ENCODE data around the gene WDR4. TPM values are rescaled to one million over a fixed set of nuclear protein-coding genes. Genes with fewer than 3 reads are reported as not detected.

Gene WDR4
- total and polyA plus RNA-seq, 2 of the 4 experiments (the other 2 are of a cell fraction), result 11.3 to 20.8 TPM

GRCh38 chr21:42846221-42846620, 33.1 kb downstream of the WDR4 start:
- intact Hi-C loops (cut with micrococcal nuclease), result loop anchor here (10.0 kb wide), 1 partner anchor 1371 kb away; no protein-coding TSS in a partner anchor
- Histone ChIP-seq H3K9me1 (ENCODE audit: insufficient read depth, low read length) (no peaks in the 10 kb centered on the region), H3K4me3 (ENCODE audit: insufficient read depth, low read depth, low read length) (no peak overlapping the region), H3K9ac (ENCODE audit: low read depth, low read length) (no peak overlapping the region), H3K4me1 (ENCODE audit: control insufficient read depth, insufficient read depth, low read length) (no peaks in the 10 kb centered on the region), H2BK120ac (ENCODE audit: low read depth, low read length) (no peak overlapping the region), H3K27me3 (ENCODE audit: control insufficient read depth, insufficient read depth, low read length) (no peaks in the 10 kb centered on the region), H3K14ac (replicated peaks; ENCODE audit: low read depth, low read length) (no peak overlapping the region), H3K9me3 (ENCODE audit: control insufficient read depth, insufficient read depth, low read length) (no peaks in the 10 kb centered on the region), H3K23ac (ENCODE audit: low read depth, low read length) (no peak overlapping the region), H3K79me1 (ENCODE audit: low read depth in 1 of 2, low read length in 2 of 2) (peaks cover 4 to 16% of the 10 kb centered on the region in 2 experiments), H4K5ac (ENCODE audit: low read depth, low read length) (no peak overlapping the region), H2BK15ac (ENCODE audit: low read depth, low read length) (no peak overlapping the region), H4K20me1 (ENCODE audit: insufficient read depth, low read length) (peaks cover 23% of the 10 kb centered on the region), H4K91ac (ENCODE audit: insufficient read depth, low read depth, low read length) (no peak overlapping the region), H3K56ac (ENCODE audit: extremely low read depth, insufficient read depth, low read length) (no peak overlapping the region), H3K4me2 (ENCODE audit: low read depth, low read length) (no peak overlapping the region), H2AK9ac (replicated peaks; ENCODE audit: low read depth, low read length, poor library complexity) (no peak overlapping the region), H3K18ac (ENCODE audit: low read depth, low read length) (no peak overlapping the region), H3K4ac (ENCODE audit: low read depth, low read length) (no peak overlapping the region), H3K36me3 (ENCODE audit: control insufficient read depth, insufficient read depth, low read length) (peaks cover 53% of the 10 kb centered on the region), H2AFZ (replicated peaks; ENCODE audit: low read length, poor library complexity) (no peak overlapping the region), H4K8ac (ENCODE audit: low read depth in 2 of 2, low read length in 2 of 2) (no peak overlapping the region), H2BK20ac (ENCODE audit: low read depth, low read length) (no peak overlapping the region), H2AK5ac (ENCODE audit: low read depth, low read length) (no peak overlapping the region), H2BK5ac (ENCODE audit: low read depth, low read length, poor library complexity, severe bottlenecking) (no peak overlapping the region), H3K27ac (ENCODE audit: insufficient read depth, low read length) (no peak overlapping the region)
- in situ Hi-C loops (cut with MboI; ENCODE audit: low sequenced_read_pairs), result loop anchor here (25.0 kb wide), 1 partner anchor 684 kb away; no protein-coding TSS in a partner anchor
- ChIA-PET CTCF (no interaction called here), POLR2A (ENCODE audit: unreplicated experiment) (no interaction called here)
- ATAC-seq (ENCODE audit: low read depth) (no peak), DNase-seq (no peak)
- WGBS, 2 experiments (ENCODE audit: extremely low coverage in 2 of 2, insufficient read length in 1 of 2), result 94% methylated on average over 8 of the region's 10 CpGs; no CpG with 5 or more reads in 1 of the 2 experiments
- no TSS peak for BruUV-seq (replicated peaks)
- dilution Hi-C loops (cut with HindIII; ENCODE audit: low sequenced_read_pairs, unreplicated experiment), result no loop called here
- TF ChIP-seq USF2 (IDR thresholded peaks at IDR 0.05; ENCODE audit: low read depth, low read length) (no peak), MXI1 (IDR thresholded peaks at IDR 0.05; ENCODE audit: borderline replicate concordance, low read depth, low read length) (no peak), ELK1 (IDR thresholded peaks at IDR 0.05; ENCODE audit: borderline replicate concordance, low read depth, low read length) (no peak), BHLHE40 (IDR thresholded peaks at IDR 0.05; ENCODE audit: low read depth, low read length) (no peak), MAZ (IDR thresholded peaks at IDR 0.05; ENCODE audit: borderline replicate concordance, low read depth, low read length) (no peak), MAFK (IDR thresholded peaks at IDR 0.05; ENCODE audit: low read depth, low read length) (no peak), CTCF (conservative IDR thresholded peaks at IDR 0.05; ENCODE audit: low read depth, low read length) (no peak), FOS (IDR thresholded peaks at IDR 0.05; ENCODE audit: low read depth, low read length) (no peak), POLR2A (IDR thresholded peaks at IDR 0.05; ENCODE audit: low read depth, low read length) (no peak), RCOR1 (IDR thresholded peaks at IDR 0.05; ENCODE audit: insufficient replicate concordance, low read length) (no peak), CHD1 (IDR thresholded peaks at IDR 0.05; ENCODE audit: low read depth, low read length) (no peak), SMC3 (IDR thresholded peaks at IDR 0.05; ENCODE audit: low read depth, low read length) (no peak), RFX5 (IDR thresholded peaks at IDR 0.05; ENCODE audit: low read depth, low read length) (no peak), NFE2L2 (IDR thresholded peaks at IDR 0.05; ENCODE audit: low read depth, low read length) (no peak), RAD21 (IDR thresholded peaks at IDR 0.05; ENCODE audit: low read length) (no peak), CEBPB (IDR thresholded peaks at IDR 0.05; ENCODE audit: low read depth, low read length) (no peak)
